ENCODE results near the gene DNAH8.

DNA sequence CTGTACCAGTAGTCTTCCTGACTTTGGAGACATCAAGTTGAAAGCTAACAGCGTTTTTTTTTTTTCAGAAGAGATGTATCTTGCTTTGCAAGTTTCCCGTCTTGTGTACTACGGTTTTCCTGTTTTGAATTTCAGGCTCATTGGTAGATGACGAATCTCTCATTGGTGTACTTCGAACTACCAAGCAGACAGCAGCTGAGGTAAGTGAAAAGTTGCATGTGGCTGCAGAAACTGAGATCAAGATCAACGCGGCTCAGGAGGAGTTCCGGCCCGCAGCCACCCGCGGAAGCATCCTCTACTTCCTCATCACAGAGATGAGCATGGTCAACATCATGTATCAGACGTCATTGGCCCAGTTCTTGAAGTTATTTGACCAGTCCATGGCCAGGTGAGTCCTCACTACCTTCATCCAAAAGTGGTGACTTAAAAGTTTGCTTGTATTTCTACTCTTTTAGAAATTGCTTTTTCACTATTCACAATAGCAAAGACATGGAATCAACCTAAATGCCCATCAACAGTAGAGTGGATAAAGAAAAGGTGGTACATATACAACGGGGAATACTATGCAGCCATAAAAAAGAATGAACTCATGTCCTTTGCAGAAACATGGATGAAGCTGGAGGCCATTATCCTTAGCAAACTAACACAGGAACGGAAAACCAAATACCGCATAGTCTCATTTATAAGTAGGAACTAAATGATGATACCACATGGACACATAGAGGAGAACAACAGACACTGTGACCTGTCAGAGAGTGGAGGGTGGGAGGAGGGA is 222.9 kb downstream of the DNAH8 start:
- no peak for TF ChIP-seq POLR2AphosphoS5 (IDR thresholded peaks at IDR 0.05)
- no peak for TF ChIP-seq CTCF (IDR thresholded peaks at IDR 0.05)
- no peak for TF ChIP-seq POLR2A (IDR thresholded peaks at IDR 0.05)
- no peak for TF ChIP-seq EP300 (IDR thresholded peaks at IDR 0.05)

Measured in sigmoid colon (tissue), 4 donors.